NCI-H510A treated with DMSO at 0.1 percent for 48 hours (cell line): ENCODE results near the gene AGTRAP.

Experiments
- DNase-seq: peaks from one replicate; lab custom pipeline; 2025; lab: John Stamatoyannopoulos, UW

The AGTRAP gene

DNA sequence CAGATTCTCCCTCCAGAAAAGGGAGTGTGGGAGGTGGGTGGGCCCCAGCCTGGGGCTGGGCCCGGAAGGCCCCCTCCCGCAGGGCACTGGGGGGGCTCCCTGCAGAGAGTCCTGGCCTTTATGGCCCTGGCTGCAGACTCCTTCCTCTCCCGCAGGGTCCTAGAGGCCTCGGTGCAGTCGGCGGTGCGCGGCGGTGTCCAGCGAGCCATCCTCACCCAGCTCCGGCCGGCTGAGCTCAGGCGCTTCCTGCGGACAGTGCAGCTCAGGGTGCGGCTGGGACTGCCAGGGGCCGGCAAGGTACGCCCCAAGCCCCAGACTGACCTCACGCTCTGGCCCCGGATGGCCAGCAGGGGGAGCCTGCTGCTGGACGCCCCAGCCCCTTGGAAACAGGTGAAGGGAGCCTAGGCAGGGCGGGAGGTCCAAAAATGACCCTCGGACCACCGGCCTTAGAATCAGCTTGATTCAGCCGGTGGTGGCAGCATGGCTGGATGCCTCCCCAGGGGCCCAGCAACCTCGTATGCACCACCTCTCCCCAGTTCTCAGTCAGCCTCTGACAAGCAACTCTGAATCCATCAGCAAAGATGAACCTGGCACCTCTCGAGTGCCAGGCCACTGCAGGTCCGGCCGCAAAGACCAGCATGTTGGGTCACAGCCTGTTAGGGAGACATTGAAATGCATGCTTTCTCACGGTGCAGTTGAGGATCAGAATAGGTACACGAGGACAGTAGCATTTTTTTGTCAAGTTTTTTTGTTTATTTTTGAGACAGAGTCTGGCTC, 49.2 kb downstream of the AGTRAP start:
- DNase-seq: peak; percentile 54

DNA sequence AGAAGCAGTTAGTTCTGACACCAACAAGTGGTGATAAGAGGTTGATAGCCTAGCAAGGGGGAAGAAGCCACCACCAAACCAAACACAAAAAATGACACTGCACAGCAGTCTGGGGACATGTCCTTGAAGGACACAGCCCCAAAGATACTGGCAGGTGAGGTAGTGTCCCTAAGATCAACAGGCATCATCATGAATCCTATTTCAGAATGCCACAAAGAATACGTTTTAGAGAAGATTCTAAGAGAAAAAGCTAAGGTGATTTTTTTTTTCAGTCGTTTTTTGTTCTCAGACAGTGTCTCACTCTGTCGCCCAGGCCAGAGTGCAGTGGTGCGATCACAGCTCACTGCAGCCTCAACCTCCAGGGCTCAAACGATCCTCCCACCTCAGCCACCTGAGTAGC, 50.2 kb downstream of the AGTRAP start:
- no peak for DNase-seq

DNA sequence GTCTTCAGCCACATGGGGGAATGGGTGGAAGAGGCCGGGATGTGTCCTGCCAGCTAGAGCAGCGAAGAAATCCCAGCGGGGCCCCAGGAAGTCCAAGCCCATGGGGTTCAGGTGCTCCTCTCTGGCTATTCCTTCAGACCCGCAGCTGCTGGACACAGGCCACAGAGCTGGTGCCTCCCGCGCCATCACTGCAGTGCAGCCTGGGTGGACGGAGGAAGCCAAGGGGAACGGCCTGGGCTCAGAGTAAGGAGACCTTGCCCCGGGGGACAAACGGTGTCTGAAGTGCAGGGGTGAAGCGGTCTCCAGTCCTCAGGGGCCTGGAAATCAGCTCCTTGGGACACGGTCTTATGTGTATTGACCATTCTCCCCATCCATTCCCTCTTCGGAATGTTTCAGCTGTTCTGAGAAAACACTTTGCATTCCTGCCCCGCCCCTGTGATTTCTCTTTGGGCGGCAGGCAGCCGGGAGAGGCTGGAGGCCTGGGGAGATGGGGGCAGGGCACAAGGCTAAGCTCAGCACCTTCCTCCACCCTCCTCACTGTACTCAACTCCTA, 51.4 kb downstream of the AGTRAP start:
- DNase-seq: no peak

DNA sequence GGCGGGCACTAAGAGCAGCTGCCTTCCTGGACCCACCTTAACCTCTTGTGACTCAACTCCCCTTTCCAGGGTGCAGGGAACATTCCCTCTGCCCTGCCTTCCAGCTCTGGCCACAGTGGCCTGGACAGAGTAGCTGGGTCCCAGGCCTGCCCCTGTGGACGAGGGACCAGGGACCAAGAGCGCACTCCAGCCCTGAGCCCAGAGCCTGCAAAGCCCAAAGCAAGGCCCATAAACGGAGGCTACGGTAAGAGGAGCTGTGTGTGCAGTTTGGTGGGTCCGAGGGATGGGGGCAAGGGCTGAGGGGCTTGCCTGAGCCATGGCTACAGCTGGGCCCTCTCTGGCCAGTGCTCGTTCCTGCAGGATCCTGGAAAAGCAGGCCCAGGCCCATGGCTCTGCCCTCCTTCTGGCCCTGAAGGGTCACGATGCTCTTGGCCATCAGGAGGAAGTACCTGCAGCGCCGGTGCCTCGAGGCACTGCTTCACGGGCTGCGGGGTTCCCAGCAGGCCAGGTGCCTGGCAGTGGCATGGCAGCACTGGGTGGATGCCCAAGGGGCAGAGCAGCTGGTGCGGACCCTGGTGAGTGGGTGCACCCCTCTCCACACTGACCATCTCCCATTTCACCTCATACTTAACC, 52.0 kb downstream of the AGTRAP start:
- no peak for DNase-seq

DNA sequence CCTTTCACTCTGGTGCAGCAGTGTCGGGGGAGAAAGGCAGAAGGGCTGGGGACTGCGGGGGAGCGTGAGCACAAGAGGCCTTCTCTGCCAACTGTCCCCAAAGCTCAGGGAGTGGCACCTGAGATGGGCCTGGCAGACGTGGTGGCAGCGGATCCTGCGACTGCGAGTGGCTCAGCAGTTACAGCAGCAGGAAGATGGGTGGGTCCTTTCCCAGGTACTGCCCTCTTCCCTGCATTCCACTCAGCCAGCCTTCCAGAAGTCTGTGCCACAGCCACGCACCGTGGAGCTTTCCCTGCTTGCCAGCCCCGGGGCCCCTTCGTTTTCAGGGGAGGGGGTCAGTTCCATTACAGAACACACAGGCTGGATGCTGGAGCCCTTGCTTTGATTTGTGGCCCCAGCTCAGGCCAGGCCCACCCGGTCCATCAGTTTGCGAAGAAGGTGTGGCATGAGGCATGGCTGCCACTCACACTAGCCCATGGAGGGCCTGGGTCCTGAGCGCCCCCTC, 52.7 kb downstream of the AGTRAP start:
- DNase-seq: no peak

DNA sequence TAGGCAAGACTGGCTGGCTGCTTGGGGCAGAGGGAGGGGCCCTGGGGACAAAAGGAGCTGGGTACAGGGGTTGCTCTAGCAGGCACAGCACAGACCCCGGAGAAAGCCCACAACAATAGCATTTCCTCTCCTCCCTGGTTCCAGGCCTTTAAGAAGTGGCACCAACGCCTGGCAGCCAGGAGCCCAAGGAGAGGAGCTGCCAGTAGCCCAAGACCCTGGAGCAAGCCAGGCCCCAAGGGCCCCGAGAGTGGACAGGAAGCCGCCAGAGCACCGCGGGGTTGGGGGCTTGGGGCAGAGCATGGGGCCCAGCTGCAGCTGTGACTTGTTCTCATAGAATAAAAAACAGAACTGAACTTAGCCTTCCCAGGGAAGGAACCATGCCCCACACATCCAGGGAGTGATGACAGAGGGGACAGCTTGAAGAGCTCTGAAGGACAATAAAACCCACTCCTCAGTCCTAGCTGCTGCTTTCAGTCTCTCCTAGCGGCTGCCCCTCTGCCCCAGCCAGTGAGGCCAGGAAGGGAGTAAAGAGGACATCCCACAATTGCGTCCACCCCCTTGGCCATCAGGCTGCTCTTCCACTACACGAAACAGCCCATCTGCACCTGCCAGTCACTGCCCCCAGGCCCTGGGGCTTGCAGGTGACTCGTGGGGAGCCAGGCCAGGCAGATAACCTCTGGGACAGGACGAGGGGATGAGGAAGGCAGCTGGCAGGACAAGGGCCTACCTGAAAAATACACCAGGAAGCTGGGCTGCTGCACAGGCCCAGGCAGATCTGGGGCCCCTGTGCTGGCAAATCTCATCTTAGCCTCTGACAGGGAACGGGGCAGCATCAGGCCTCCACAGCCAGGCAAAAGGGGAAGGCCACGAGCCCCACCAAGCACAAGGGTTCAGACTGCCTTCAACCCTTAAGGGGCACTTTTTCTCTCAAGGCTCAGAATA, 53.5 kb downstream of the AGTRAP start:
- no peak for DNase-seq

DNA sequence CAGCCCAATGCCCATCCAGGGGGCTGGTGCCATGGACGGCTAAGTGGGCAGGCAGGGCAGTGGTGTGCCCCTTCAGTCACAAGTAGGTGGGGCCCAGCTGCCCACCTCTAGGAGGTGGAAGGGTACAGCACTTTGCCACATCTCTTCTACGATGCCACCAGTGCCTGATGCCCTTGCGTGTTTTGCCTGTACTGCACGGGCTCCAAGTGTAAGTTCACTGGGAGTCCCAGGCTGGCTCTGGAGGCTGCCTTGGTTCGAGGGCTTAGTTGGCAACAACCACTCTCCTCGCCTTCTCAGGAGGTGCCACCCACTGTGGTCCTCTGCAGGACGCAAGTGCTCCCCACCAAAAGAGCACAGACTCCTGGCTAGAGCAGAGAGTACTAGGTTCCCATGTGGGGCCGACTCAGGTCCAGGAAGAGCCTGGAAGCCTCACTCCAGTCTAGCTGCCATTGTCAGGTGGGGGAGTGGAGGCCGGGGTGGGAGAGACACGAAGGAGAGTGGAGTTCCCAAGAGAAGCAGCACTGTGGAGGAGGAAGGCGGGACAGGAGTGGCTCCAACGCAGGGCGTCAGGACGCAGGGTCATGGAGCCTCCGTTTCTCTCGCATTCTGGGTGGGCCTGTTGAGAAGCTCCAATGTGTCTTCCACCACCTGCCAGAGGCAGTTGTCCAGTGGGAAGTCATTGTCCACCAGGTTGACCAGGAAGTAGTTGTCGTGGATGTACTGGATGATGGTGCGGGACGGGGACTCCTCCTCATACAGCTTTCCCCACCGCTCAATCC, 54.4 kb downstream of the AGTRAP start:
- no peak for DNase-seq

DNA sequence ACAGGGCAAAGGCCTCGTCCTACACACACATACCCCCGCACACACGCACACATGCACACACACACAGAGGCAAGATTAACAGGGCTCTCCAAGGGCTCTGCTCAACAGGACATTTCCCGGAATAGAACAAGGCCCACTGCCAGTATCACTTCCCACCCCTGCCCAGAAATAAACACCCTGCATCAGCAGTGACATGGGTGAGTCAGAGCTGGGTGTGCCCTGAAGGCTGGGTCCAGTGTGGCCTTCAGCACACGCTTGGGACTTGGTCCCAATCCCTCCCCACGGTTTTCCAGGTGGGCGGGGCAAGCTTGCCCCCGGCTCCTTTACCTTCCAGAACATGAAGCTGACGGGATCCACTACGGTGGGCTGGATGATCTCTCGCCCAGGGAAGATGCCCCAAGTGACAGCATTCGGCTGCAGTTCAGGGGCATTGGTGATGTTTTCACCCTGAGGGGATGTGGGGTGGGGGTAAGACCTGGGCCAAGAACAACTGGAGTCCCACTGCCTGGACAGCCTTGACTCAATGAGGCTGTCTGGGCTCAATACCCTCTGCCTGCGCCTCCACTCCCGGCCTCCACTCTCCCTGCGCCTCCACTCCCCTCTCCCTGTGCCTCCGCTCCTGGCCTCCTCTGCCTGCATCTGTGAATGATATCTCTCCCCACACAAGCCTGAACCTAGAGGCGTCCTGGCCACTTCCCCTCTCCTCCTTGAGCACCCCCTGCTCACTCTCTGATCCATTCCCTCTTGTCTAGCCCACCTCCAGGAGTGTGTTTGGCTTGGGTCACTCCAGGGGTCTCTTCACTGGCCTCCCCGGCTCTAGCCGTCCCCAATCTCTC, 55.2 kb downstream of the AGTRAP start:
- DNase-seq: no peak

DNA sequence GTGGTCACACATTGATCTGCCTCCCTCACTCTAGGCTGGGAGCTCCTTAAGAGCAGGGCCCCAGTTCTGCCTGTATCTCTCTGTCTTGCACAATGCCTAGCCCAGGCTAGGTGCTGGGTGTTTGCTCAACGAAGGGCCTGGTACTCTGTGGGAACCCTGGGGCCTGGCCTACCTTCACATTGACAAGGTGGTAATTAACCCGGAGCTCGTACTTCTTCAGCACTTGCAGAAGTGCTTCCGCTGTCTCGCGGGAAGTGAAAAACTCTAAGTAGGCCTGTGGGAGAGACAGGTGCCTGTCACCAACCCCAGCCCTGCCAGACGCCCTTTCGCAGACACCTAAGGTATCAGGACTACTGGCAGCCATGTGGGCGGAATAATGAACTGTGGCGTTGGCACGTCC, 56.2 kb downstream of the AGTRAP start:
- no peak for DNase-seq

DNA sequence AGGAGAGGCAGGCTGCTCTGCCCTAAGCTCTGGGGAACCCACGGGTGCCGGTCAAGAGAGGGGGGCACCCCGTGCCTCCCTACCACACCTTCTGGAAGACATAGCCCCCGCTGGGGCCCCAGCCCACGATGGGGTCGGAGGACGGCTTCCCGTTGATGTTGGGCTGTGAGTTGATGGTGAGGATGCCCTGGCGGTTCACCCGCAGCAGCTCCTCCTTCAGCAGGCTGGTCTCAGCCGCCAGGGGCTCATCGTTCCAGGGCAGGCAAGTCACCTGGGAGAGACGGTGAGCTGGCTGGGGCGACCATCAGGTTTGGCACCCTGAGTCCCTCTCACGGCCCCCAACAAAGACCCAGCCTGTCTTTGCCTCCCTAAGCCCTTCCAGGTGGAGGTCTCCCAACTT, 57.9 kb downstream of the AGTRAP start:
- DNase-seq: no peak

DNA sequence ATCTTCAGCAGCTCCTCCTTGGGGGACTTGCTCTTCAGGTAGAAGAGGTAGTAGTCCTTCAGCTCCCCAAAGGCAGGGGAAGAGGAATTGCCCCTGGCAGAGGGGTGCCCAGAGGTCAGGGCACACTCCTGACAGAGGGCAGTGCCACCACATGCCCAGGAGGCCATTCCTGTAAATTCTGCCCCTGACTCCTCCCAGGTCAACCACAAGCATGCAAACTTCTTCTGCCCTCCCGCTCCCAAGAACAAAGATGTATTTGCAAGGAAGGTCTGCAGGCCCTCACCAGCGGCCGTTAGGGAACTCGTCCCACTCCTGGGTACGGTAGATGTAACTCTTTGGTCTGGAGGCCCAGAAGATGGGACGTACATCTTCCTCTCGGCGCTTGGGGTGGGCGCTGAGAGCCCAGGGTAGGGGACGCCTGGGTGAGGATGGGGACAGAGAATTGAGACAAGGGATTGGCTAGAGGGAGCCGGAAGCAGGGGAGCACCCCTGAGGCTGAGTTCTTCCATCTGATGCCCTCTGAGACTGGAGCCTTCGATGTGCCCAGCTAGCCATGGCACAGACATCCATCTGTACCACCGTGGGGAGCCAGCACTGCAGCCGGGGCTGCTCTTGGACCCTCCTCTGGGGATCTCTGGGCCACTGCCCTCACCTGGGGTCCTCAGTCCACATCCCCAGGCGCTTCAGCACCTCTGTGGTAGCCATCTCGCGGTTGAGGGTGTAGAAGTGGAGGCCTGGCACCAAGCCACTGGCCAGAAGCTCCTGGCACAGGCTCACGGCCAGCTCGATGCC, 58.7 kb downstream of the AGTRAP start:
- no peak for DNase-seq

DNA sequence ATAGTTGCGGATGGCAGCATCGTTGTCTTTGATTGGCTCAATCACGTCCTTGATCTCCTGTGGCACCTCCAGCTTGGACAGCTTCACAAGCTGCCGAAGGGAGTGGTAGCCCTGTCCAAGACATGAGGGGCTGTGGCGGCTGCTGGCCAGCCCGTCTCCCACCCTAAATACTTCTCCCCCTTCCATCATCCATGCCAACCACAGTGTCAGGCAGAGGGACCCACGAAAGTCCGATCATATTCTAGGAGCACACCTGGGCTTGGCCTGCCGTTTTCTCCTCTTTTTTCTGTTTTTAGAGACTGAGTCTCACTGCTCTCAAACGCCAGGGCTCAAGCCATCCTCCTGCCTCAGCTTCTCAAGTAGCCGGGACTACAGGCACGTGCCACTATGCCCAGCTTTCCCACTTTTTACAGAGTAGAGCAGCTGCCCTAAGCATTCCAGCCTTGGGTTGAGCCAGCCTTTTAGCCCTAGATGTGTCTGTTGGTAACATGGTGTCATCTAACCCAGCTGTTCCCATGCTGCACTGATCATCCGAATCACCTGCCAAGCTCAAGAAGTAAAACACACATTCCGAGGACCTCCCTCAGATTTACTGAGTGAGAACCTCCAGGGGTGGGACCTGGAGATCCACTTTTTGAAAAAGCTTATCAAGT, 59.4 kb downstream of the AGTRAP start:
- DNase-seq: no peak

DNA sequence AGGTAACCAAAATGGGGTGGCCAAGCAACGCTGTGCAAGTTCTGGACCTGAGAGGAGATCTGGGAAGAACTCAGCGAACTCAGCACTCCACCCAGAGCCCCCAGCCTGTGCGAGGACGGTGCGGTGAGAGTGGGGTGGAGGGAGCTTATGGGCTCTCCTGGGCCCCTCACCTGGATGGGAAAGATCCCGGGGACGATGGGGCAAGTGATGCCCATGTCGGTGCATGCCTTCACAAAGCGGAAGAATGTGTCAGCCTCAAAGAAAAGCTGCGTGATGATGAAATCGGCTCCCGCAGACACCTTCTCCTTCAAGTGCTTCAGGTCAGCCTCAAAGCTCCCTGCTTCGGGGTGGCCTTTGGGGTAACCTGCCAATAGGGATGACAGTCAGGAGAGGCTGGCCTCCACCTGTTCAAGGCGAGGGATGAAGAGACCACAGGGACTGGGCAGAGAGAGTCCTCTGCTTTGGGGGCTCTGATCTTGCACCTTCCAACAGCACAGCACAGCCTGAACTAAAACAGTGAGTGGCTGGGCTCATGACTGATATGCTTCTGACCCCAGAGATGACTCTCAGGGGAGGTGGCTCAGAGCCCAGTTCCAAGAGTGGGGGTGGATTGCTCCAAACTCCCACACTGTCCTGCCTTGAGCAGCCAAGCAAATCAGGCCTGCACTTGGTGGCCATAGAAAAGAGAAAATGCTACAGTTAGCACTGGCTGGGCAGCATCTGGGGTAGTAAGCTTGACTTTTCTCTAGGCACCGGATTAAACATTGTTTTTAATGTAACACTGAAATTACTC, 60.3 kb downstream of the AGTRAP start:
- DNase-seq: no peak

DNA sequence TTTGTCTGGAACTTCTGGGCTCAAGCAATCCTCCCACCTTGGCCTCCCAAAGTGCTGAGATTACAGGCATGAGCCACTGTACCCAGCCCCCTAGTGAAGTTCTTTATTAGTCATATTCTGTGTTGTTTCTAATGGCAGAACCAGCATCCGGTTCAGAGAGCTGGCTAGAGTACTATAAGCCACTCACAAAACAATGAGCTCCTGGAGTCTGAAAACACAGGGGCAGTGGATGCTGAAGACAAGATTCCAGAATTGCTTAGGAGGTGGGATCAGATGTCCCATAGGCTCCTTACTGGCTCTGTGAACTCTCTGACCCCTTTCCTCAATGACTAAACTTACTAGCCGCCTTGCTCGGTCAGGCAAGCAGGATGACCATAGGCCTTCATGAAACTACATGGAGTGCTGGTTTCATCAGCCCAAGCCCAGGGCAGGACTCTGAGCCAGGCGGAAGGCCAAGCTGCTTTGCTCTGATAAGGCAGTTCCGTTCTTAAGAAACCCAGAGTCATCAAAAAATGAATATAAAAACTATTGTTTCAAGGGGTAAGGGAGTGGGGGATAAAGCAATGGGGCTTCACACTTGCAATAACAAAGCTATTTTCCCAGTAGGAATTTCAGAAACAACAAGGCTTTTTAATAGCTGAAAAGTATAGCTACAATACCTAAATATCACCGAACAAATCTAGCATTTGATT, 61.7 kb downstream of the AGTRAP start:
- DNase-seq: no peak

DNA sequence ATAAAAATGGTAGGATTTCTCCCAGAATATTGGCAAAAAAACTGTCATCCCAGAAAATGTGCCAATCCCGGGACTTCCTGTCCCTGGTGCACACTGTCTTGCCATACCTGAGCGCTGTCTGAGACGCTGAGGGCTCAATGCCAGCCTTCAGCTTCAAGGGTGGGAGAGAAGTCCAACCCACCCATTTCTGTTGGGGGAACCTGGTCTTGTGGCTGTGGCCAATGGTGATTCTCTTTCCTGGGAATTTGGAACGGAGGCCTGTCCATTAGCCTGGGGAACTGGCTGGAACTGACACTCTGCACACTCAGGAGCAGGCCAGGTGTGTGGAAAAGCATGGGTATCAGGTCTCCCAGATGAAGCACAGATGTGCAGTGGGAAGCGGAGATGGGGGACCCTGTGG, 63.2 kb downstream of the AGTRAP start:
- DNase-seq: no peak

DNA sequence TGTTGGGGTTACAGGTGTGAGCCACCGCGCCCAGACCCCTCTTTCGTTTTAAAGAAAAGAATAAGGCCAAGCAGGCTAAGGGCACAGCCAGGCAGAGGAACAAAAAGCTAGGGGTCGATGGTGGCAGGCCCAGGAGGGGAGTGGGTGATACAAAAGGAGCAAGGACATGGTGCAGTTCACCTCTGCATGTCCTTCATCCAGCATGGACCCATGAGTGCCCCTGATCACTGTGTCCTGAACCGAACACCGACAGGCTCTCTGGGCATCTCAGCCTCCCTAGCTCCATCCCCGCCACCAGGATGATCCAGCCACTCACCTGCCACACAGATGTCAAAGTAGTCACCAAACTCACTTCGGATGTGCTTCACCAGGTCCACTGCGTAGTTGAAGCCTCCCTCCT, 64.0 kb downstream of the AGTRAP start:
- DNase-seq: no peak

DNA sequence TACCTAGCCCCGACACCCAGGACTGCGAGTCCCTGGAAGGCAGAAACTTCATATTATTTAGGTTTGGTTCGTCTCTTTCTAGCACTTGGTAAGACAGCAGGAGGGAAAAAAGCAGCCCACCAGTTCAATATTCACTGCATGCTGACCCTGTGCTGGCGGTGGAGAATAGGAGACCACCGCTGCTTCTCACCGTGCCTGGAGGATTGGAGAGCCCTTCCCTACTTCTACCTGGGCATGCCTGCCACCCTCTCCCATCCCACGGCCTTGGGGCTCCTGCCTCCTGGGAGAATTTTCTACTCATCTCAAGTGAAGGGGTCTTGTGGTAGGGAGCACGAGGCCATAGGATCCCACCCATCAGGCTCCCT, 64.4 kb downstream of the AGTRAP start:
- no peak for DNase-seq
